Measurements from ENCODE around the gene TDRD1. TPM values are rescaled to one million over a fixed set of nuclear protein-coding genes. Genes with fewer than 3 reads are reported as not detected.
A peak's percentile ranks its signal among the peaks of the same experiment; 100 is the strongest.
"Not testable (repeated sequence)": the region's sequence is repeated elsewhere in the genome, so short reads cannot be mapped to it uniquely, and the experiment has no call there.

The TDRD1 gene, protein sequence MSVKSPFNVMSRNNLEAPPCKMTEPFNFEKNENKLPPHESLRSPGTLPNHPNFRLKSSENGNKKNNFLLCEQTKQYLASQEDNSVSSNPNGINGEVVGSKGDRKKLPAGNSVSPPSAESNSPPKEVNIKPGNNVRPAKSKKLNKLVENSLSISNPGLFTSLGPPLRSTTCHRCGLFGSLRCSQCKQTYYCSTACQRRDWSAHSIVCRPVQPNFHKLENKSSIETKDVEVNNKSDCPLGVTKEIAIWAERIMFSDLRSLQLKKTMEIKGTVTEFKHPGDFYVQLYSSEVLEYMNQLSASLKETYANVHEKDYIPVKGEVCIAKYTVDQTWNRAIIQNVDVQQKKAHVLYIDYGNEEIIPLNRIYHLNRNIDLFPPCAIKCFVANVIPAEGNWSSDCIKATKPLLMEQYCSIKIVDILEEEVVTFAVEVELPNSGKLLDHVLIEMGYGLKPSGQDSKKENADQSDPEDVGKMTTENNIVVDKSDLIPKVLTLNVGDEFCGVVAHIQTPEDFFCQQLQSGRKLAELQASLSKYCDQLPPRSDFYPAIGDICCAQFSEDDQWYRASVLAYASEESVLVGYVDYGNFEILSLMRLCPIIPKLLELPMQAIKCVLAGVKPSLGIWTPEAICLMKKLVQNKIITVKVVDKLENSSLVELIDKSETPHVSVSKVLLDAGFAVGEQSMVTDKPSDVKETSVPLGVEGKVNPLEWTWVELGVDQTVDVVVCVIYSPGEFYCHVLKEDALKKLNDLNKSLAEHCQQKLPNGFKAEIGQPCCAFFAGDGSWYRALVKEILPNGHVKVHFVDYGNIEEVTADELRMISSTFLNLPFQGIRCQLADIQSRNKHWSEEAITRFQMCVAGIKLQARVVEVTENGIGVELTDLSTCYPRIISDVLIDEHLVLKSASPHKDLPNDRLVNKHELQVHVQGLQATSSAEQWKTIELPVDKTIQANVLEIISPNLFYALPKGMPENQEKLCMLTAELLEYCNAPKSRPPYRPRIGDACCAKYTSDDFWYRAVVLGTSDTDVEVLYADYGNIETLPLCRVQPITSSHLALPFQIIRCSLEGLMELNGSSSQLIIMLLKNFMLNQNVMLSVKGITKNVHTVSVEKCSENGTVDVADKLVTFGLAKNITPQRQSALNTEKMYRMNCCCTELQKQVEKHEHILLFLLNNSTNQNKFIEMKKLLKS
- not detected for polyA plus RNA-seq (2012; ENCODE audit: insufficient read depth, insufficient read length)

DNA sequence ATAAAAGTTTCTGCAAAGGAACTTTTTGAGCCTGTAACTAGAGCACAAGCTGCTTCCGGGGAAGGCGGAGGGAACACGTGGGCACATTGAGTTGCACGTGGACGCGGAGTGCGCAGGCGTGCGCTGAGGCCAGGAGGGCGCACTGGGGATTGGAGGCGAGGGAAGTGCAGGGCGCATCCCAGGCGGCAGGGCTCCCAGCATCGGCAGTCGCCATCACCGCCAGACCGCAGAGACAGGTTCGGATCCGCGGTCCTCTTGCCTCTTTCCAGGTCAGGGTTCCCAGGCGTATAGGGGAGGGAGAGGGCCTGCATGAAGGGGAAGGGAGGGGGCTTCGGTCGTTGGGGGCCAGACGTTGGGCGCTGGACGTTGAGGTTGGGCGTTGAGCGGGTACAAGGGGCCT is at the start of gene TDRD1:
TSS of gene TDRD1 (plus strand) at position 206 of the 400 bp plus-strand sequence. CDS start 8,479 bp downstream, outside the sequence.
- H3K4me3 ChIP-seq (ENCODE audit: low read length): no peak within 1 kb of the TSS
- DNase-seq (ENCODE audit: low read depth, low spot score): no peak

DNA sequence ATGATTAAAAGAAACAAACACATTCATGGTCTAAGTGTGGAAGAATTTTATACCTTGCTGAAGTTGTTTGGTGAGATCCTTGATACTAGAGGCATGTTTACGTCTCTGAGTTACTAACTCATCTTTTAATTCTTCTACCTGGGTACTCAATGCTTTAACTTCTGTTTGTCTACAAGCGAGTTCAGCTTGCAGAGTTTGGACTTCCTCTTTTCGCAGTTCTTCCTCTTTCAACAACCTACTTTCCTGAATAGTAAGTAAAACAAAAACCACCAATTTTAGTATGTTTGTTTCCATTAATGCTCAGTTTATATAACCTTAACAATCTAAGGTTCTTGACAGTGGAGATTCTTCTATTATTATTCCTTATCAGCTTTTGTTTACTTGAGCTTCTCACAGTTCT is 48.1 kb upstream of the TDRD1 start:
- DNase-seq (ENCODE audit: low read depth, low spot score): no peak
- no peak overlapping the region for H3K4me3 ChIP-seq (ENCODE audit: low read length)

DNA sequence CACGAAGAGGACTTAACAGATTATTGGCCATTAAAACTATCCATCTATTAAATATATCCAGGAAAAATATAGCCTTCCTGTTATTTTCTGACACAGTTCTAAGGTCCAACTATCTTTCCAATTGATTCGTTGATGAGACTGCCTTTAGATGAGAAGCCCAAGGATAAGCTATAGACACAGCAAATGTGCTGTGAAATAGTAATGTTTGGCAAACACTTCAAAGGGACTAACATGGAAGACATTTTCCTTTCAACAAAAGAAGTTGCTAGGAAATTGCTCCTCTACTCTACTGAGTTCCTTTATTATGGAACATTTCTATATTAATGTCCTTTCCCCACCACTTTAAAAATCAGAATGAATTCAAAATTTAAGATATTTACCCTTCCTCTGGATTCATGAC is 43.7 kb upstream of the TDRD1 start:
- H3K4me3 ChIP-seq (ENCODE audit: low read length): no peak overlapping the region
- no peak for DNase-seq (ENCODE audit: low read depth, low spot score)

DNA sequence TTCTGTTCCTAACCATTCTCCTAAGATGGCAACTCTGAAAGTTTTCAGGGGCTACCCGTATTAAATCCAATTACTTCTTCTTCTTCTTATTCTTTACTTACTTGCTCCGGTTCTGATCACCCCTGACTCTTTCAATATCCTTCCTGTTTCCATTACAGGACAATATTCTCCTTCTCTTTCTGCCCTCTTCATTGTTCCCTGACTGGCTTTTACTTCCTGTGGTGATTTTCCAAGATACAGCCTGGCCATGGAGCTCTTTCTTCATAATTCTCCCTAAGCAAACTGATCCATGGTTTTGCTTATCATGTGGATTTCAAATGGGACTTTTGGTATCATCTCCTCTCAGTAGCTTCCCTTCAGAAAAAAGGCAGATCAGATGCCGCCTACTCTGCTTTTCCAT is 40.6 kb upstream of the TDRD1 start:
- H3K4me3 ChIP-seq (ENCODE audit: low read length): no peak overlapping the region
- no peak for DNase-seq (ENCODE audit: low read depth, low spot score)

DNA sequence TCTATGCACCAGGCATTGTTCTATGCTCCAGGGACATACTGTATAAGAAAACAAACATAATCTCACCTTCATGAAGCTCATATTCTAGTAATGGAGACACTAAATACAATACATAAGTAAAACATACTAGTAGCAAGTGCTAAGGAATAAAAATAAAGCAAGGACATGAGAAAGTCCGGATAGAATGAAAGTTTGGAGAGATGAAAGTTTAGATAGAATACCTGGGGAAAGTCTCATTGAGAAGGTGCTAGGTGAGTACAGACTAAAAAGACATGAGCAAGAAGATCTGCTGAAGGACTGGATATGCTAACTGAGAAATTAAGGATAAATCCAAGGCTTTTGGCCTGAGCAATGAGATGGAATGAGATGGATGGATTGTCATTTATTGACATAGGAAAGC is 39.1 kb upstream of the TDRD1 start:
- no peak for DNase-seq (ENCODE audit: low read depth, low spot score)
- no peak overlapping the region for H3K4me3 ChIP-seq (ENCODE audit: low read length)

DNA sequence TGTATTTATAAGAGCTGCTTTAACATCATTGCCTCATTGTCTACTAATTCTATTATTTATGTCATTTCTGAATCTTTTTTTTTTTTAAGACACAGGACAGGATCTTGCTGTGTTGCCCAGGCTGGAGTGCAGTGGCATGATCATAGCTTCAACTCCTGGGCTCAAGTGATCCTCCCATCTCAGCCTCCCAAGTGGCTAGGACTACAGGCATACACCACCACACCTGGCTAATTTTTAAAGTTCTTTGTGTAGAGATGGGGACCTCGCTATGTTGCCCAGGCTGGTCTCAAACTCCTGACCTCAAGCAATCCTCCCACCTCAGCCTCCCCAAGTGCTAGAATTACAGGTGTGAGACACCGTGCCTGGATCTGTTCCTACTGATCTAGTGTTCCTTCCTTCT is 38.3 kb upstream of the TDRD1 start:
- DNase-seq (ENCODE audit: low read depth, low spot score); H3K4me3 ChIP-seq (ENCODE audit: low read length): not testable (repeated sequence)

DNA sequence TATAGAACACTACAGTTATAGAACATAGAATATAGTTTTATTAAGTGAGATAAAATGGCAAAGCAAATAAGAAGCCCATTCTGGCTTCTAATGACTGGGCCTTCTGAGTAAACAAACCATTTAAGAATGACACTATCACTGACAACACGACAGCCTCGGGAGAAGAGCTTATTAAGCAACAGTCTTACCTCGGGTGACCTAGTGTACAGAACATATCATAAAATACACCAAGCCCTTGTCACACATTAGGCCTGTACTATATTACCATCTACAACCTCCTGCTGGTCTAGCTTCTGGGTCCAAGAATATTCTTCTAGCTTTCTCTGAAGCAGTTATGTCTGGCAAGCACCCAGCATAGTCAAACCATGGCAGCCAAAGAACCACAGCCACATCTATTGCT is 37.1 kb upstream of the TDRD1 start:
- H3K4me3 ChIP-seq (ENCODE audit: low read length): no peak overlapping the region
- DNase-seq (ENCODE audit: low read depth, low spot score): no peak

DNA sequence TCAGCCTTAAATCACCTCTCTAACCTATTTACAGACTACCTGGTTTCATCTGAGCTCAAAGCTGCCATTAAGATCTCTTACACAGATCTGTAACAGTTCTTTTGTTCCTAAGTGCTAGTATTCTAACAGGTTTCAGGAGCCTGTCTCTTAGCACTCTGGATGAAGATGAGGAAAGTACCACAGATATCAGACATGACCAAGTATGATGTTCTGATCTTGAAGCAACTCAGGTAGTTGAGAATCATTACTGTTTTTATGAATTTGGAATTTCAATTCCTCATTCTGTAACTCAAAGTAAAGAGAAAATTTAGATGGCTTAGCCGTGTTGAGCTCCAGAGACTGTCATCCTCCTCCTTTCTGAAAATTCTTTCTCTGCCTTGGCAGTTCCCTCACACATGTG is 36.0 kb upstream of the TDRD1 start:
- DNase-seq (ENCODE audit: low read depth, low spot score): no peak
- no peak overlapping the region for H3K4me3 ChIP-seq (ENCODE audit: low read length)

DNA sequence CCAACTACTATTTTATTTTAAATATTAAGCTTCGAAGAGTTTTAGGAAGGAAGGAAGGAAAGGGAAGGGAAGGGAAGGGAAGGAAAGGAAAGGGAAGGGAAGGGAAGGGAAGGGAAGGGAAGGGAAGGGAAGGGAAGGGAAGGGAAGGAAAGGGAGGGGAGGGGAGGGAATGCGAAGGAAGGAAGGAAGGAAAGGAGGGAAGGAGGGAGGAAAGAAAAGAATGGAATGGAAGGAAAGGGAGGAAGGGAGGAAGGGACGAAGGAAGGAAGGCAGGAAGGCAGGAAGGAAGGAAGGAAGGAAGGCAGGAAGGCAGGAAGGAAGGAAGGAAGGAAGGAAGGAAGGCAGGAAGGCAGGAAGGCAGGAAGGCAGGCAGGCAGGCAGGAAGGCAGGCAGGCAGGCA is 29.7 kb upstream of the TDRD1 start:
- not testable (repeated sequence) for DNase-seq (ENCODE audit: low read depth, low spot score); H3K4me3 ChIP-seq (ENCODE audit: low read length)

DNA sequence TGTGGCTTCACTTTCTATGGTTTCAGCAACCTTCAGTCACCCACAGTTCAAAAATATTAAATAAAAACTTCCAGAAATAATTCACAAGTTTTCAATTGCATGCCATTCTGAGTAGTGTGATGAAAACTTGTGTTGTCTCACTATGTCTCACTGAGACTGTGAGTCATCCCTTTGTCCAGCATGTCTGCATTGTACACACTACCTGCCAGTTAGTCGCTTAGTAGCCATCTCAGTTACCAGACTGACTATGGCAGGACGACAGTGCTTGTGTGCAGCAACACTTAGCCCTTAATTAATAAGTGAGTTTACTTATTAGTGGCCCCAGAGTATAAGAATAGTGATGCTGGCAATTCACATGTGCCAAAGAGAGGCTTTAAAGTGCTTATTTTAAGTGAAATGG is 27.7 kb upstream of the TDRD1 start:
- no peak overlapping the region for H3K4me3 ChIP-seq (ENCODE audit: low read length)
- DNase-seq (ENCODE audit: low read depth, low spot score): no peak

DNA sequence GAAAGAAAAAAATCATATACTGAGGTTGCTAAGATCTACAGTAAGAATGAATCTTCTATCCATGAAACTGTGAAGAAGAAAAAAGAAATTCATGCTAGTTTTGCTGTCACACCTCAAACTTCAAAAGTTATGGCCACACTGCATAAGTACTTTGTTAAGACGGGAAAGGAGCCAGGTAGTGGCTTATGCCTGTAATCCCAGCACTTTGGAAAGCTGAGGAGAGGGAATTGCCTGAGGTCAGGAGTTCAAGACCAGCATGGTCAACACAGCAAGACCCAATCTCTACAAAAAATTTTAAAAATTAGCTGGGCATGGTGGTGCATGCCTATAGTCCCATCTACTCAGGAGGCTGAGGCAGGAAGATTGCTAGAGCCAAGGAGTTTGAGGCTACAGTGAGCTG is 27.3 kb upstream of the TDRD1 start:
- DNase-seq (ENCODE audit: low read depth, low spot score): no peak

DNA sequence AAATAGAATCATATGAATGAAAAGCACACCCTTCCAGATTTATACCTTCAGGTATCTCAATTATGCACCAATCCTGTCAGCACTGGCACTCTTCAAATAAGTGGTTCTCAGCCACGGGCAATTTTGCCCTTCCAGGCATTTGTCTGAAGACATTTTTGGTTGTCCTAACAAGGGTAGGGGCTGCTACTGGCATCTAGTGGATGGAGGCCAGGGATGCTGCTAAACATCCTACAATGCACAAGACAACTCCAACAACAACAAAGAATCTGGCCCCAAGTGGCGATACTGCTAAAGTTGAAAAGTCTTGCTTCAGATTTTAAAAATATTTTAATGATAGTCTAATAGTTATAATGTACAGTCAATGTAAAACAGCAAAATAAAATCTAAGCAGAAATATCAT is 21.2 kb upstream of the TDRD1 start:
- DNase-seq (ENCODE audit: low read depth, low spot score): no peak
- no peak overlapping the region for H3K4me3 ChIP-seq (ENCODE audit: low read length)

More for the DNA sequence above, 27.3 kb upstream of the TDRD1 start:
- H3K4me3 ChIP-seq (ENCODE audit: low read length): no peak overlapping the region

DNA sequence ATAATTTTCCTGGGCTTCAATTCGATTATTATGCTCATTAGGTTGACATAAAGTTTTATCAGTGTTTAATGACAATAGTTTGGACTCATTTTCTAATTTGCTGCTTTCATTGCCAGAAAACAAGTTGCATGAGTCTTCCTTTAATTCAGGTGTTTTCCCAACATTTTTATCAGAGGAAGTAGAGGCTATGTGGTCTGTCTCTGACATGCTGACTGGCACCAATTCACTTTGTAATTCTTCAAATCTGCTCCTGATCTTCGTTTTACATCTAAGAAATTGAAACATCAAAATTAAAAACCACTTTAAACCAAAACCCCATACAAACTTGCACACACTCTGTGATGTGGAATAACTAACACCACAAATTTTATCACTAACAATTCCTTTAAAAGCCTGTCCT is 16.1 kb upstream of the TDRD1 start:
- peak; percentile 30 for DNase-seq (ENCODE audit: low read depth, low spot score)
- no peak overlapping the region for H3K4me3 ChIP-seq (ENCODE audit: low read length)

DNA sequence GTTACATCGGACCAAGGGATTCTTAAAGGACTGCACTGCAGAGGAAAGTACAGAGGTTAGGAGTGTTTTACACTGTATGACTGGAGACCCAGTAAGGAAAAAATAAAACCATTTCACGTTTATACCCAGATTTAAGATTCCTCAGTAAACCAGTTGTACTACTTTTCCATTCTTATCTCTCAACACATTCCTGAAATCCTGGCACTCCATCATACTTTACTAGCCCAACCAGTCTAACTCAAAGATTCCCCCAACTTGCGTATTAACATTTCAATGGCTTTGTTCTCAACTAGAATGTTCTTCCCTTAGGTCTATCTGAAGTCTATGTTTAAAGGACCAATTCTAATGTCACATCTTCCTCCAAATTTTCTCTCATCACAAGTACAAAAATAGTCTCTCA is 13.1 kb upstream of the TDRD1 start:
- DNase-seq (ENCODE audit: low read depth, low spot score): no peak

DNA sequence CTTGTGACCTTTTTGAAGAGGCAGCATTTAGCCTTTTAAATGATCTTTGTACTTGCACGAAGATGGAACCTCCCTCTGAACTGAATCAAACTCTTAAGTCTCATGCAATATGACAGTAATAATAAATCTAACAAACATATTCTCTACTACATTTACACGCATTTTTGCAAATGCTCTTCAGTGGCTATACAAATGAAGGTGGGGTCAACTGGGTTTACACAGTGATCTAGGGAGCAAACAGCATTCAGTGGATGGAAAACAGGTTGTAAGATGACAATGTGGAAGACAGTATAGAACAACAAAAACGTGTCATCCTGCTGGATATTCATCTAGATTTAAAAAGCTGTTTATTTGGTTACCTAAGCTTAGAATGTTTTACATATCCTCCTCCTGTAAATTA is 12.7 kb upstream of the TDRD1 start:
- no peak for DNase-seq (ENCODE audit: low read depth, low spot score)
- H3K4me3 ChIP-seq (ENCODE audit: low read length): no peak overlapping the region

More for the DNA sequence above, 13.1 kb upstream of the TDRD1 start:
- no peak overlapping the region for H3K4me3 ChIP-seq (ENCODE audit: low read length)

DNA sequence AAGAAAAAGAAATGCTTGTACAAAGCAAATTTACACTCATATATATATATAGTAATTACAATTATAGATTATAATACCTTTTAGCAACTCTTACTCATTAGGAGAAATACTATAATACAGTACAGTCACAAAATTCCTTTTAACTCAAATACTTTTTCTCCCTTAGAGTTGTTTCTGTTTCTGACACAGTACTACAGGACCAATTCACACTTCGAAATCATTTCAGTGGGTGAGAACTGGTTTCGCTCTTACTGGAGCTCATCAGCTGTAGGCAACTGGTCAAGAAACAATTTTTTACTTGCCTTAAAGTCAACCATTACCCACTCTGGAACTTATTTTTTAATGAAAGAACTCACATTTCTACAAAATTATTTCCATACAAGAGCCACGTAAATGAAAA is 11.2 kb upstream of the TDRD1 start:
- DNase-seq (ENCODE audit: low read depth, low spot score): no peak

DNA sequence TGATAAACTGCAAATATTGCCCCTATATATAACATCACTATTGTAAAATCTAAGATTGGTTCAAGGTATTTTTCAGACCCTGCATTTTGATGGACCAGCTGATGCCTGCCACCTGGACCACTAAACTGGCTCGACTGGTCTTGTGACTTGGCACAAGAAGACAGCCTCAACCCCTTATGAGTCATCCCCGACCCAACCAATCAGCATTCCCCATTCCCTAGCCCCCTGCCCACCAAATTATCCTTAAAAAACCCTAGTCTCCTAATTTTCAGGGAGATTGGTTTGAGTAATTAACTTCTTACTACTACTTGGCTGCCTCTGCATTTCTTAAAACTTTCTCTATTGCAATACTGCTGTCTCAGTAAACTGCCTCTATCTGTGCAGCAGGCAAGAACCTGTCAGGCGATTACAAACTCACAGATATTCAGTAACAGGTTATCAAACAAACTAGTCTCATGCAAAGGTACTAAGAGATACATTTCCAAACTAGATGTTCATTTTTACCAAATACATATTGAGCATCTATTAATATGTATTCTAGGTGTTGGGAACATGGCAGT is 10.6 kb upstream of the TDRD1 start:
- DNase-seq (ENCODE audit: low read depth, low spot score): no peak
- no peak overlapping the region for H3K4me3 ChIP-seq (ENCODE audit: low read length)

More for the DNA sequence above, 11.2 kb upstream of the TDRD1 start:
- no peak overlapping the region for H3K4me3 ChIP-seq (ENCODE audit: low read length)

DNA sequence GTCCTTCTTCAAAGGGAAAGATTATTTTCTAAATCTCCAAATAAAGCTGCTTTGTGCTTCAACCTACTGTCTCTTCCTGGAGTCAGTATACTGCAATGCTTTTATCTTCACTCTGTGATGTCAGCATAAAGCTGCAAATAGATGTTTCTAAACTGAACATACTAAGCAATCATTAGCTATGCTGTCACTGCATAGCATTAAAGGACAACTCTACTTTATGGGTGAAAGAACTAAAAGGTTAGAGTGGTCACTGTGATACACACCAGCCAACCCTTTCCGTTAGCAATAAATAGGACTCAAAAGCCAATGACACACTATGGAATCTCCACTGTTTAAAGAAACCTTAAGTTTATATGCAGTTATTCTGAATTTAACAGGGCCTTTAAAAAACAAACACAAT is 6.9 kb upstream of the TDRD1 start:
- DNase-seq (ENCODE audit: low read depth, low spot score): no peak
- no peak overlapping the region for H3K4me3 ChIP-seq (ENCODE audit: low read length)

All from Jurkat, Clone E6-1 (cell line).